Osteoblast (primary cell): ENCODE data around the gene HES4. TPM values are rescaled to one million over a fixed set of nuclear protein-coding genes. Genes with fewer than 3 reads are reported as not detected.

Experiments
- DNase-seq: peaks from one replicate; pipeline ENCODE4 v3.0.0; 2011; ENCODE audit warnings: low spot score, mixed read lengths; ENCODE audit not compliant: insufficient read length; ENCODE audit errors: missing footprints
- H2AFZ ChIP-seq: 2 replicates; pipeline ENCODE4 v1.6.0; 2011; ENCODE audit warnings: mild to moderate bottlenecking, low read length
- H3K27ac ChIP-seq: 2 replicates; pipeline ENCODE4 v1.5.1; 2011; ENCODE audit warnings: mild to moderate bottlenecking, low read depth, low read length, moderate library complexity
- H3K27me3 ChIP-seq: 2 replicates; pipeline ENCODE4 v1.6.0; 2012; ENCODE audit warnings: mild to moderate bottlenecking, control low read depth, inconsistent platforms, low read length, moderate library complexity; ENCODE audit not compliant: insufficient read depth
- H3K36me3 ChIP-seq: 2 replicates; pipeline ENCODE4 v1.5.1; 2011; ENCODE audit warnings: mild to moderate bottlenecking, low read length, control low read depth, moderate library complexity; ENCODE audit not compliant: insufficient read depth
- H3K4me1 ChIP-seq: 2 replicates; pipeline ENCODE4 v1.5.1; 2011; ENCODE audit warnings: mild to moderate bottlenecking, low read length, control low read depth, moderate library complexity; ENCODE audit not compliant: insufficient read depth
- H3K4me2 ChIP-seq: 2 replicates; pipeline ENCODE4 v1.6.0; 2011; ENCODE audit warnings: mild to moderate bottlenecking, low read length; ENCODE audit not compliant: insufficient read depth
- H3K4me3 ChIP-seq: fragments of 200-600 bp; sonication (generic); 3 replicates; pipeline ENCODE4 v1.5.1; 2012; ENCODE audit warnings: mild to moderate bottlenecking, low read length, inconsistent platforms; ENCODE audit not compliant: insufficient read depth
- H3K79me2 ChIP-seq: 2 replicates; pipeline ENCODE4 v1.6.0; 2012; ENCODE audit warnings: mild to moderate bottlenecking, low read length, control low read depth, inconsistent platforms; ENCODE audit not compliant: insufficient read depth
- H3K9me3 ChIP-seq: 2 replicates; pipeline ENCODE4 v1.5.1; 2011; ENCODE audit warnings: low read depth, low read length, control low read depth
- H4K20me1 ChIP-seq: 2 replicates; pipeline ENCODE4 v1.6.0; 2012; ENCODE audit warnings: mild to moderate bottlenecking, low read length, control low read depth; ENCODE audit not compliant: insufficient read depth
- CTCF ChIP-seq: IDR thresholded peaks from 2 replicates; pipeline ENCODE4 v1.5.1; 2011; ENCODE audit warnings: mild to moderate bottlenecking, low read depth, low read length, moderate library complexity; ENCODE audit errors: extremely low read depth
- total RNA-seq: library from RNA; depleted of rRNA; stranded (reverse); fragments of >200 nt; gene quantifications from 2 replicates; pipeline ENCODE4 v1.2.3, GENCODE V29; 2012

HES4 gene
- total RNA-seq, 1 donor: 0.72 TPM

GRCh38 chr1:981955-982558, 17.8 kb downstream of the HES4 start, which contains the start of gene PERM1:
Gene PERM1 (minus strand): TSS chr1:982093. CDS start chr1:981029, 1,064 bp downstream.
- no peak within 1 kb of the TSS for H3K27ac ChIP-seq
- no peaks in the 10 kb centered on the region for H3K9me3 ChIP-seq
- no peaks in the 10 kb centered on the region for H4K20me1 ChIP-seq
- H3K4me2 ChIP-seq: no peak within 1 kb of the TSS
- no peak for TF ChIP-seq CTCF
- DNase-seq: peak; percentile 80
- H3K4me1 ChIP-seq: no peaks in the 10 kb centered on the region
- no peak within 1 kb of the TSS for H2AFZ ChIP-seq
- H3K27me3 ChIP-seq: peaks cover 3% of the 10 kb centered on the region
- H3K79me2 ChIP-seq: no peaks in the 10 kb centered on the region
- H3K4me3 ChIP-seq: no peak within 1 kb of the TSS
- H3K36me3 ChIP-seq: no peaks in the 10 kb centered on the region

- no peaks in the 10 kb centered on the region for H3K79me2 ChIP-seq
- H3K4me1 ChIP-seq: no peaks in the 10 kb centered on the region
- H4K20me1 ChIP-seq: no peaks in the 10 kb centered on the region
- no peak overlapping the region for H3K4me2 ChIP-seq
- DNase-seq: peak; percentile 29
- no peaks in the 10 kb centered on the region for H3K9me3 ChIP-seq
- TF ChIP-seq CTCF: no peak
- no peak overlapping the region for H2AFZ ChIP-seq
- H3K4me3 ChIP-seq: no peak overlapping the region
- no peaks in the 10 kb centered on the region for H3K36me3 ChIP-seq
- peaks cover 3% of the 10 kb centered on the region for H3K27me3 ChIP-seq
- no peak overlapping the region for H3K27ac ChIP-seq
Measured at GRCh38 chr1:981491-981954, 18.4 kb downstream of the HES4 start.

- peaks cover 3% of the 10 kb centered on the region for H3K27me3 ChIP-seq
- no peaks in the 10 kb centered on the region for H3K4me1 ChIP-seq
- H4K20me1 ChIP-seq: no peaks in the 10 kb centered on the region
- no peaks in the 10 kb centered on the region for H3K79me2 ChIP-seq
- no peak overlapping the region for H3K4me3 ChIP-seq
- no peak overlapping the region for H3K27ac ChIP-seq
- no peaks in the 10 kb centered on the region for H3K36me3 ChIP-seq
- no peak overlapping the region for H3K4me2 ChIP-seq
- DNase-seq: peak; percentile 66
- no peaks in the 10 kb centered on the region for H3K9me3 ChIP-seq
- TF ChIP-seq CTCF: no peak
- H2AFZ ChIP-seq: no peak overlapping the region
Measured at GRCh38 chr1:980602-981395, 19.1 kb downstream of the HES4 start.

- DNase-seq: peak; percentile 89
- Histone ChIP-seq H3K27ac (no peak overlapping the region), H3K79me2 (no peaks in the 10 kb centered on the region), H3K27me3 (no peaks in the 10 kb centered on the region), H3K4me1 (no peaks in the 10 kb centered on the region), H3K4me2 (no peak overlapping the region), H3K36me3 (no peaks in the 10 kb centered on the region), H3K4me3 (no peak overlapping the region), H3K9me3 (no peaks in the 10 kb centered on the region), H4K20me1 (no peaks in the 10 kb centered on the region), H2AFZ (no peak overlapping the region)
- no peak for TF ChIP-seq CTCF
Measured at GRCh38 chr1:980137-980571, 19.7 kb downstream of the HES4 start.
